ENCODE results near the gene CSPG4.
A peak's percentile ranks its signal among the peaks of the same experiment; 100 is the strongest.

CSPG4 gene

GRCh38 chr15:75644376-75644775 lies 68.3 kb downstream of the CSPG4 start:
- Histone ChIP-seq H3K4me1 (ENCODE audit: insufficient read depth, poor library complexity, severe bottlenecking) (peaks cover 9% of the 10 kb centered on the region), H3K27me3 (ENCODE audit: insufficient read depth, poor library complexity, severe bottlenecking) (no peaks in the 10 kb centered on the region), H3K4me3 (ENCODE audit: severe bottlenecking) (no peak overlapping the region), H3K36me3 (ENCODE audit: low read depth) (peaks cover 3% of the 10 kb centered on the region), H3K27ac (ENCODE audit: poor library complexity, severe bottlenecking) (peak overlapping the region; percentile 81), H3K9me3 (ENCODE audit: severe bottlenecking) (no peaks in the 10 kb centered on the region)
- ATAC-seq (ENCODE audit: low read depth): no peak
- no peak for TF ChIP-seq CTCF (IDR thresholded peaks at IDR 0.05; ENCODE audit: poor library complexity, severe bottlenecking)
- no peak for DNase-seq (ENCODE audit: low spot score)

DNA sequence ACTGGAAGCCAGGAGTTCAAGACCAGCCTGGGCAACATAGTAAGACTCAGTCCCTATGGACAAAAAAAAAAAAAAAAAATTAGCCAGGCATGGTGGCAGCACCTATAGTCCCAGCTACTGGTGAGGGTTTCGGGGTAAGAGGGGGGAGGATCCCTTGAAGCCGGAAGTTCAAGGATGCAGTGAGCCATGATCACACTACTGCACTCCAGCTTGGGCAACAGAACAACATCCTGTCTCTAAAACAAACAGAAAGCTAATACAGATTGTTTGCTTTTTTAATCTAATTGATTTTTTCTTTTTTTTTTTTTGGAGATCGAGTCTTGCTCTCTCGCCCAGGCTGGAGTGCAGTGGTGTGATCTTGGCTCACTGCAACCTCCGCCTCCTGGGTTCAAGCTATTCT lies 71.0 kb downstream of the CSPG4 start:
- DNase-seq (ENCODE audit: low spot score) (no peak), ATAC-seq (ENCODE audit: low read depth) (no peak)
- Histone ChIP-seq H3K27ac (ENCODE audit: poor library complexity, severe bottlenecking) (peak overlapping the region; percentile 85), H3K27me3 (ENCODE audit: insufficient read depth, poor library complexity, severe bottlenecking) (no peaks in the 10 kb centered on the region), H3K4me1 (ENCODE audit: insufficient read depth, poor library complexity, severe bottlenecking) (peaks cover 13% of the 10 kb centered on the region), H3K9me3 (ENCODE audit: severe bottlenecking) (no peaks in the 10 kb centered on the region), H3K36me3 (ENCODE audit: low read depth) (peaks cover 20% of the 10 kb centered on the region), H3K4me3 (ENCODE audit: severe bottlenecking) (no peak overlapping the region)
- no peak for TF ChIP-seq CTCF (IDR thresholded peaks at IDR 0.05; ENCODE audit: poor library complexity, severe bottlenecking)

DNA sequence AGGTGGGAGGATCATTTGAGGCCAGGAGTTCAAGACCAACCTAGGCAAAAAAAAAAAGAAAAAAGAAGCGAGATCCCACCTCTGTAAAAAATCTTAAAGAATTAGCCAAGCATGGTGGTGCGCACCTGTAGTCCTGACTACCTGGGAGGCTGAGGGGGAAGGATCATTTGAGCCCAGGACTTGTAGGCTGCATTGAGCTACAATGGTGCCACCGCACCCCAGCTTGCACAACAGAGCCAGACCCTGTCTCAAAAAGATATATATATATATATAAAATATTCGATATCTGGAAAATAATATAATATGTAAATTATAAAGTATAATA lies 71.5 kb downstream of the CSPG4 start:
- no peak for DNase-seq (ENCODE audit: low spot score)
- Histone ChIP-seq H3K36me3 (ENCODE audit: low read depth) (peaks cover 20% of the 10 kb centered on the region), H3K27me3 (ENCODE audit: insufficient read depth, poor library complexity, severe bottlenecking) (no peaks in the 10 kb centered on the region), H3K4me1 (ENCODE audit: insufficient read depth, poor library complexity, severe bottlenecking) (peaks cover 8% of the 10 kb centered on the region), H3K4me3 (ENCODE audit: severe bottlenecking) (no peak overlapping the region), H3K27ac (ENCODE audit: poor library complexity, severe bottlenecking) (peak overlapping the region; percentile 85), H3K9me3 (ENCODE audit: severe bottlenecking) (no peaks in the 10 kb centered on the region)
- TF ChIP-seq CTCF (IDR thresholded peaks at IDR 0.05; ENCODE audit: poor library complexity, severe bottlenecking): peak; percentile 53
- no peak for ATAC-seq (ENCODE audit: low read depth)

GRCh38 chr15:75640483-75641178 lies 72.0 kb downstream of the CSPG4 start:
- ATAC-seq (ENCODE audit: low read depth): peak; percentile 55
- H3K9me3 ChIP-seq (ENCODE audit: severe bottlenecking): no peaks in the 10 kb centered on the region
- peaks cover 20% of the 10 kb centered on the region for H3K36me3 ChIP-seq (ENCODE audit: low read depth)
- peak overlapping the region; percentile 54 for H3K4me3 ChIP-seq (ENCODE audit: severe bottlenecking)
- H3K27me3 ChIP-seq (ENCODE audit: insufficient read depth, poor library complexity, severe bottlenecking): no peaks in the 10 kb centered on the region
- H3K27ac ChIP-seq (ENCODE audit: poor library complexity, severe bottlenecking): peak overlapping the region; percentile 85
- peak; percentile 88 for TF ChIP-seq CTCF (IDR thresholded peaks at IDR 0.05; ENCODE audit: poor library complexity, severe bottlenecking)
- peaks cover 6% of the 10 kb centered on the region for H3K4me1 ChIP-seq (ENCODE audit: insufficient read depth, poor library complexity, severe bottlenecking)
- peak; percentile 80 for DNase-seq (ENCODE audit: low spot score)

DNA sequence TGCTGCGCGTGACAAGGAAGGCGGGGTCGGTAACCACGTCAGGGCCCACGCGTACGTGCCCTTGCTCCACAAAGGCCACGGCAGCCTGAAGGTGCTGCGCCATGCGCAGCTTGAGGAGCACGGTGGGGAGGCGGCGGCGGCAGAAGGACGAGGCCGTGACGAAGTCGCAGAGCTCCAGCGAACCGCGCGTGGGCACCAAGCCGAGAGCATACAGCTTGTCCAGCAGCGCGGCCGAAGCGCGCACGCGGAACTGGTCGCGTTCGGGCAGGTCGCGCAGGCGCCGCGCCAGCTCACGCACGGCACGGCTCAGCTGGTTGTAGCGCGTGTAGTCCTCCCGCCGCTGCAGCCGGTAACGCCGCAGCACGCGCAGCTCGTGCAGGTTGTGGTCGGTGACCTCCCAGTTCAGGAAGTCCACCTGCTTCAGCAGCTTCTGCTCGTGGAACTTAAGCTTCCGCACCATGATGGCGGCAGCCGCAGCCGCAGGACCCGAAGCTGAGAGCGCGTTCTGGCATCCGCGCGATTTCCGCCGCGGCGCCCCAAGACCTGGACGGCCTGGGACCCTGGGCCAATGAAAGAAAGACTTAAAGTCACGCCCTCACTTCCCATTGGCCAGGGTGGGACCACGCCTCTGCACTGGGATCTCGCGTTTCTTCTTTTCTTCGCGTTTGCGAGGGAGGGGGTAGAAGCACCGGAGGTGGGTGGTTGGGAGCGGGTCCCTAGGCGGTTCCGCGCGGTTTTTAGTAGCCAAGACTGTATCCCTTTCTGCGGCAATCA lies 72.8 kb downstream of the CSPG4 start, which contains the start of gene IMP3:
IMP3 (minus strand) TSS at position 516 of the 774 bp plus-strand sequence; CDS start at position 460, 56 bp downstream.
- Histone ChIP-seq H3K4me1 (ENCODE audit: insufficient read depth, poor library complexity, severe bottlenecking) (peaks cover 6% of the 10 kb centered on the region), H3K9me3 (ENCODE audit: severe bottlenecking) (no peaks in the 10 kb centered on the region), H3K27me3 (ENCODE audit: insufficient read depth, poor library complexity, severe bottlenecking) (no peaks in the 10 kb centered on the region), H3K36me3 (ENCODE audit: low read depth) (peaks cover 20% of the 10 kb centered on the region), H3K4me3 (ENCODE audit: severe bottlenecking) (peak within 1 kb of the TSS; percentile 54), H3K27ac (ENCODE audit: poor library complexity, severe bottlenecking) (peak within 1 kb of the TSS; percentile 85)
- DNase-seq (ENCODE audit: low spot score): peak; percentile 98
- no peak for TF ChIP-seq CTCF (IDR thresholded peaks at IDR 0.05; ENCODE audit: poor library complexity, severe bottlenecking)
- ATAC-seq (ENCODE audit: low read depth): peak; percentile 91
